ENCODE measurements around the gene KRT23. TPM values are rescaled to one million over a fixed set of nuclear protein-coding genes. Genes with fewer than 3 reads are reported as not detected.

The KRT23 gene
- total and polyA plus RNA-seq, 9 donors: 0.05 to 5.0 (median 0.53) TPM; not detected in 2

DNA sequence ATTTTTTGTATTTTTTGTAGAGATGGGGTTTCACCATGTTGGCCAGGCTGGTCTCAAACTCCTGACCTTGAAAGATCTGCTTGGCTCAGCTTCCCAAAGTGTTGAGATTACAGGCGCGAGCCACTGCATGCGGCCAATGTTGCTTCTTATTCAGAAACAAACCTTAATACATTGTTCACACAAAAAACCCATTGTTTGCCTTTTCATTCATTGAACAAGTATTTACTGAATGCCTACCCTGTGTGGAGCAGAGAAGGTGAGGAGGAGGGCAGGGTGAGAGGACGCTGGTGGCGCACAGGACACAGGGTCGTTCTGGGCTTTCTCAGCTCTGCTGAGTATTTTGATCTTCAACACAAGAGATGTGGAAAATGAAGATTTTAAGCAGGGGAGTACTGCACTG lies 8.0 kb upstream of the KRT23 start:
- H3K27ac ChIP-seq: no peak overlapping the region
- H3K4me1 ChIP-seq (ENCODE audit: insufficient read depth): peaks cover 2% of the 10 kb centered on the region
- H3K9me3 ChIP-seq: no peaks in the 10 kb centered on the region
- no peaks in the 10 kb centered on the region for H3K36me3 ChIP-seq
- intact Hi-C loops (cut with DNase I): no loop called here
- no peak for DNase-seq
- TF ChIP-seq CTCF (IDR thresholded peaks at IDR 0.05) (no peak), EP300 (IDR thresholded peaks at IDR 0.05) (no peak), POLR2A (IDR thresholded peaks at IDR 0.05) (no peak)
- H3K4me3 ChIP-seq: no peak overlapping the region
- 62 to 66% (median 64%) methylated on average over 6 of the region's 6 CpGs for WGBS, 3 donors
- H3K27me3 ChIP-seq: no peaks in the 10 kb centered on the region

GRCh38 chr17:40944531-40944930 lies 7.1 kb upstream of the KRT23 start:
- TF ChIP-seq CTCF (IDR thresholded peaks at IDR 0.05): no peak
- TF ChIP-seq EP300 (IDR thresholded peaks at IDR 0.05): no peak
- no peak for TF ChIP-seq POLR2A (IDR thresholded peaks at IDR 0.05)
- no peaks in the 10 kb centered on the region for H3K9me3 ChIP-seq
- intact Hi-C loops (cut with DNase I): no loop called here
- H3K4me3 ChIP-seq: no peak overlapping the region
- no peak for DNase-seq
- 40 to 62% (median 45%) methylated on average over 1 of the region's 1 CpG for WGBS, 3 donors
- H3K27ac ChIP-seq: no peak overlapping the region
- no peaks in the 10 kb centered on the region for H3K27me3 ChIP-seq
- H3K36me3 ChIP-seq: no peaks in the 10 kb centered on the region
- peaks cover 1% of the 10 kb centered on the region for H3K4me1 ChIP-seq (ENCODE audit: insufficient read depth)

DNA sequence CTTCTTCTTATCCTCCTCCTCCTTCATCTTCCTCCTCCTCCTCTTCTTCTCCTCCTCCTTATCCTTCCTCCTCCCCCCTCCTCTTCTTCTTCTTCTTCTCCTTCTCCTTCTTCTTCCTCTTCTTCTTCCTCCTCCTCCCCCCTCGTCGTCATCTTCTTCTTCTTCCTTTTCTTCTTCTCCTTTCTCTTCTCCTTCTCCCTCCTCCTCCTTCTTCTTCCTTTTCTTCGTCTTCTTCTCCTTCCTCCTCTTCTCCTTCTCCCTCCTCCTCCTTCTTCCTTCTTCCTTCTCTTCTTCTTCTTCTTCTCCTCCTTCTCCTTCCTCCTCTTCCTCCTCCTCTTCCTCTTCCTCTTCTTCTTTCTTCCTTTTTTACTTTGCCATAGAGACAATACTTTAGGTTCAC lies 5.1 kb upstream of the KRT23 start:
- WGBS, 3 donors: 89 to 91% (median 89%) methylated on average over 3 of the region's 3 CpGs
- Histone ChIP-seq H3K4me3 (no peak overlapping the region), H3K27me3 (no peaks in the 10 kb centered on the region), H3K27ac (no peak overlapping the region), H3K36me3 (no peaks in the 10 kb centered on the region), H3K4me1 (ENCODE audit: insufficient read depth) (no peaks in the 10 kb centered on the region), H3K9me3 (no peaks in the 10 kb centered on the region)
- intact Hi-C loops (cut with DNase I): no loop called here
- TF ChIP-seq POLR2A (IDR thresholded peaks at IDR 0.05) (no peak), CTCF (IDR thresholded peaks at IDR 0.05) (no peak), EP300 (IDR thresholded peaks at IDR 0.05) (no peak)
- DNase-seq: no peak

- Histone ChIP-seq H3K36me3 (no peaks in the 10 kb centered on the region), H3K4me3 (no peak overlapping the region), H3K27me3 (no peaks in the 10 kb centered on the region), H3K4me1 (ENCODE audit: insufficient read depth) (no peaks in the 10 kb centered on the region), H3K9me3 (no peaks in the 10 kb centered on the region), H3K27ac (no peak overlapping the region)
- intact Hi-C loops (cut with DNase I): no loop called here
- TF ChIP-seq EP300 (IDR thresholded peaks at IDR 0.05) (no peak), POLR2A (IDR thresholded peaks at IDR 0.05) (no peak), CTCF (IDR thresholded peaks at IDR 0.05) (no peak)
- DNase-seq: no peak
- WGBS, 3 donors: 68 to 76% (median 74%) methylated on average over 6 of the region's 6 CpGs
Observed at GRCh38 chr17:40940266-40940665, 2.8 kb upstream of the KRT23 start.

DNA sequence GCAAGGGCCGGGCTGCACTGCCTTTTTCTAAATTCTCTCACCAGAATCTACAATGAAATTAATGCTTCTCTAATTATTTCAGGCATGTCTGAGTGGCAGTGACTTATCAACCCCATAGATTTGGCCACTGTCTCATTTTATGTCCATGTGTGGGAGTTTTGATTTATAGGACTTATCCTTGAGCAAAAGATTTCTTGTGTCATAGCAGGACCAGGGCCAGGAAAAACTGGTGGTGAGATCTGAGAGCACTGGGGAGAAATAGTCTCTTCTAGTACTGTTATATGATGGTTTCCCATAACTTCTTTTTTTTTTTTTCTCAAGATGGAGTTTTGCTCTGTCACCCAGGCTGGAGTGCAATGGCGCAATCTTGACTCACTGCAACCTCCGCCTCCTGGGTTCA lies 1.5 kb upstream of the KRT23 start:
- no peak for DNase-seq
- H3K27me3 ChIP-seq: no peaks in the 10 kb centered on the region
- H3K4me3 ChIP-seq: no peak overlapping the region
- no peaks in the 10 kb centered on the region for H3K9me3 ChIP-seq
- H3K27ac ChIP-seq: no peak overlapping the region
- H3K36me3 ChIP-seq: no peaks in the 10 kb centered on the region
- intact Hi-C loops (cut with DNase I): no loop called here
- no peaks in the 10 kb centered on the region for H3K4me1 ChIP-seq (ENCODE audit: insufficient read depth)
- TF ChIP-seq POLR2A (IDR thresholded peaks at IDR 0.05): no peak
- no peak for TF ChIP-seq EP300 (IDR thresholded peaks at IDR 0.05)
- WGBS, 3 donors: 81 to 88% (median 87%) methylated on average over 3 of the region's 3 CpGs
